Measurements from ENCODE around the gene GPR146.

GPR146 gene

DNA sequence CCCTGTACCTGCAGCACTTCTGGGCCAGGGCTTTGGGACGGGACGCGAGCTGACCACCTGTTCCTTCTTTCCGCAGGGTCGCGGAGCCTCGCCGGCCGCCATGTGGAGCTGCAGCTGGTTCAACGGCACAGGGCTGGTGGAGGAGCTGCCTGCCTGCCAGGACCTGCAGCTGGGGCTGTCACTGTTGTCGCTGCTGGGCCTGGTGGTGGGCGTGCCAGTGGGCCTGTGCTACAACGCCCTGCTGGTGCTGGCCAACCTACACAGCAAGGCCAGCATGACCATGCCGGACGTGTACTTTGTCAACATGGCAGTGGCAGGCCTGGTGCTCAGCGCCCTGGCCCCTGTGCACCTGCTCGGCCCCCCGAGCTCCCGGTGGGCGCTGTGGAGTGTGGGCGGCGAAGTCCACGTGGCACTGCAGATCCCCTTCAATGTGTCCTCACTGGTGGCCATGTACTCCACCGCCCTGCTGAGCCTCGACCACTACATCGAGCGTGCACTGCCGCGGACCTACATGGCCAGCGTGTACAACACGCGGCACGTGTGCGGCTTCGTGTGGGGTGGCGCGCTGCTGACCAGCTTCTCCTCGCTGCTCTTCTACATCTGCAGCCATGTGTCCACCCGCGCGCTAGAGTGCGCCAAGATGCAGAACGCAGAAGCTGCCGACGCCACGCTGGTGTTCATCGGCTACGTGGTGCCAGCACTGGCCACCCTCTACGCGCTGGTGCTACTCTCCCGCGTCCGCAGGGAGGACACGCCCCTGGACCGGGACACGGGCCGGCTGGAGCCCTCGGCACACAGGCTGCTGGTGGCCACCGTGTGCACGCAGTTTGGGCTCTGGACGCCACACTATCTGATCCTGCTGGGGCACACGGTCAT is 13.3 kb downstream of the GPR146 start:
- no peak for DNase-seq (ENCODE audit: low read depth)
- no peak overlapping the region for H3K4me3 ChIP-seq (ENCODE audit: control insufficient read depth, low read depth, low read length)
- TF ChIP-seq, protein P1, sequence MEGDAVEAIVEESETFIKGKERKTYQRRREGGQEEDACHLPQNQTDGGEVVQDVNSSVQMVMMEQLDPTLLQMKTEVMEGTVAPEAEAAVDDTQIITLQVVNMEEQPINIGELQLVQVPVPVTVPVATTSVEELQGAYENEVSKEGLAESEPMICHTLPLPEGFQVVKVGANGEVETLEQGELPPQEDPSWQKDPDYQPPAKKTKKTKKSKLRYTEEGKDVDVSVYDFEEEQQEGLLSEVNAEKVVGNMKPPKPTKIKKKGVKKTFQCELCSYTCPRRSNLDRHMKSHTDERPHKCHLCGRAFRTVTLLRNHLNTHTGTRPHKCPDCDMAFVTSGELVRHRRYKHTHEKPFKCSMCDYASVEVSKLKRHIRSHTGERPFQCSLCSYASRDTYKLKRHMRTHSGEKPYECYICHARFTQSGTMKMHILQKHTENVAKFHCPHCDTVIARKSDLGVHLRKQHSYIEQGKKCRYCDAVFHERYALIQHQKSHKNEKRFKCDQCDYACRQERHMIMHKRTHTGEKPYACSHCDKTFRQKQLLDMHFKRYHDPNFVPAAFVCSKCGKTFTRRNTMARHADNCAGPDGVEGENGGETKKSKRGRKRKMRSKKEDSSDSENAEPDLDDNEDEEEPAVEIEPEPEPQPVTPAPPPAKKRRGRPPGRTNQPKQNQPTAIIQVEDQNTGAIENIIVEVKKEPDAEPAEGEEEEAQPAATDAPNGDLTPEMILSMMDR (IDR thresholded peaks at IDR 0.05; ENCODE audit: control insufficient read depth, insufficient read depth, low read depth, low read length, missing control alignments), result no peak

DNA sequence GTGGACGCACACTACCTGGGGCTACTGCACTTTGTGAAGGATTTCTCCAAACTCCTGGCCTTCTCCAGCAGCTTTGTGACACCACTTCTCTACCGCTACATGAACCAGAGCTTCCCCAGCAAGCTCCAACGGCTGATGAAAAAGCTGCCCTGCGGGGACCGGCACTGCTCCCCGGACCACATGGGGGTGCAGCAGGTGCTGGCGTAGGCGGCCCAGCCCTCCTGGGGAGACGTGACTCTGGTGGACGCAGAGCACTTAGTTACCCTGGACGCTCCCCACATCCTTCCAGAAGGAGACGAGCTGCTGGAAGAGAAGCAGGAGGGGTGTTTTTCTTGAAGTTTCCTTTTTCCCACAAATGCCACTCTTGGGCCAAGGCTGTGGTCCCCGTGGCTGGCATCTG is 14.0 kb downstream of the GPR146 start:
- H3K4me3 ChIP-seq (ENCODE audit: control insufficient read depth, low read depth, low read length), result no peak overlapping the region
- no peak for DNase-seq (ENCODE audit: low read depth)
- TF ChIP-seq, protein P1 (IDR thresholded peaks at IDR 0.05; ENCODE audit: control insufficient read depth, insufficient read depth, low read depth, low read length, missing control alignments), result no peak

DNA sequence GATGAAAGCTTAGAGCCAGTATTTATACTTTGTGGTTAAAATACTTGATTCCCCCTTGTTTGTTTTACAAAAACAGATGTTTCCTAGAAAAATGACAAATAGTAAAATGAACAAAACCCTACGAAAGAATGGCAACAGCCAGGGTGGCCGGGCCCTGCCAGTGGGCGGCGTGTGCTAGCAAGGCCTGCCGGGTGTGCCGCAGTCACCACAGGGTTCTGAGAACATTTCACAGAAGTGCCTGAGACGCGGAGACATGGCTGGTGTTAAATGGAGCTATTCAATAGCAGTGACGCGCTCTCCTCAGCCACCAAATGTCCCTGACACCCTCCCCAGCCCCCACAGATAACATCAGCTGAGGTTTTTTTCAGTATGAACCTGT is 14.5 kb downstream of the GPR146 start:
- DNase-seq (ENCODE audit: low read depth), result no peak
- TF ChIP-seq, protein P1 (IDR thresholded peaks at IDR 0.05; ENCODE audit: control insufficient read depth, insufficient read depth, low read depth, low read length, missing control alignments), result no peak
- H3K4me3 ChIP-seq (ENCODE audit: control insufficient read depth, low read depth, low read length), result no peak overlapping the region

DNA sequence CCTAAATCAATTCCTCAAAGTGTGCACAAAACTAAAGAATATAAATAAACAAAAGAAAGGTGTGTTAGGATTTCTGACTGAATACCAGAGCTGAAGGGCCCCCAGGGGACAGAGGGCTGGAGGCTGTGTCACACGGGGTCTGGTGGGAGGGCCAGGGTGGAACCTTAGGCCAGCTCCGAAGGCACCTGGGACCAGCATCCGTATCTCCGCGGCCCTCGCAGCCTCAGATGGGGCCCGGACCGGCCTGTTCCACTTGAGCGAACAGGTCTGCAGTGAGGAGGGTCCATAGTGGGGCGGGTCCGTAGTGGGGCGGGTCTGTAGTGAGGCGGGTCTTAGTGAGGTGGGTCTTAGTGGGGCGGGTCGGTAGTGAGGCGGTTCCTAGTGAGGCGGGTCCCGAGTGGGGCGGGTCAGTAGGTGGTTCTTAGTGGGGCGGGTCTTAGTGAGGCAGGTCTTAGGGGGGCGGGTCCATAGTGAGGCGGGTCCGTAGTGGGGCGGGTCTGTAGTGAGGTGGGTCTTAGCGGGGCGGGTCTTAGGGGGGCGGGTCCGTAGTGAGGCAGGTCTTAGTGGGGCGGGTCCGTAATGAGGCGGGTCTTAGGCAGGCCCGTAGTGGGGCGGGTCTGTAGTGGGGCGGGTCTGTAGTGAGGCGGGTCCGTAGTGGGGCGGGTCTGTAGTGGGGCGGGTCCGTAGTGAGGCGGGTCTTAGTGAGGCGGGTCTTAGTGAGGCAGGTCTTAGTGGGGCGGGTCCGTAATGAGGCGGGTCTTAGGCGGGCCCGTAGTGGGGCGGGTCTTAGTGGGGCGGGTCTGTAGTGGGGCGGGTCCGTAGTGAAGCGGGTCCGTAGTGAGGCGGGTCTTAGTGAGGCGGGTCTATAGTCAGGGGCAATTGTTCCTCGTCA is 15.1 kb downstream of the GPR146 start:
- no peak overlapping the region for H3K4me3 ChIP-seq (ENCODE audit: control insufficient read depth, low read depth, low read length)
- TF ChIP-seq, protein P1 (IDR thresholded peaks at IDR 0.05; ENCODE audit: control insufficient read depth, insufficient read depth, low read depth, low read length, missing control alignments), result no peak
- DNase-seq (ENCODE audit: low read depth), result no peak

DNA sequence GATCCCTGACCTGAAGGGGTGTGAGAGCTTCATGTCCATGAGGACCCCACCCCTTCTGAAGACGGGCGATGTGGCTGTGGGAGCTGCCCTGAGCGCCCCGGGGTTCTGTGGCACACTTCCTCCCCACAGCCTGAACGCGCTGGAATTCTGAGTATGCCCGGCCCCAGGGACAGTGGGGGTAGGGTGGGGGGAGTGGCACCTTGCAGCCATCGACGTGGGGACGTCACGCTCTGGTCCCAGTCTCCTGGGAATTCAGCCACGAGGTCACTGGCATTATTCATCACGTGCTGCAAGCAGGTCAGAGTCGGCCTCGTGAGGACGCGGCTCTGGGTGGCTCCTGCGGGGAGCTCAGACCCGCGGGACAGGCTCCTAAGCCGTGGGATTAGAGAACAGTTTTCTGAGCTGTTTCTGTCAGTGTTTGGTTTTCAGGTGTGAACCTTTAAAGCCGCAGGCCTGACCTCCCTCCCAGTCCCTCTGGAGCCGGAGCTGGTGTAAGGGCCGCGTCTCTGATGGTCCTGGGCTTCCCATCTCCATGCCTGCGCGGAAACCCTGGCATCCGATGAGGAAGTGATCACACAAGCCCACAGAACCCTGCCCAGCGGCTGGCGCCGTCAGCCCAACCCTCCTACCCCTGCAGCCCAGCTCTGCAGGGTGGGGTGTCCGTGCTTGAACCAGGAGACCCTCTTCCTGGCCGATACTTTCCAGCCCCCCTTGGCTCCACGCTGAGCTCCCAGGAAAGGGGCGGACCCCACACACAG is 16.1 kb downstream of the GPR146 start:
- TF ChIP-seq, protein P1 (IDR thresholded peaks at IDR 0.05; ENCODE audit: control insufficient read depth, insufficient read depth, low read depth, low read length, missing control alignments), result no peak
- H3K4me3 ChIP-seq (ENCODE audit: control insufficient read depth, low read depth, low read length), result no peak overlapping the region
- no peak for DNase-seq (ENCODE audit: low read depth)

DNA sequence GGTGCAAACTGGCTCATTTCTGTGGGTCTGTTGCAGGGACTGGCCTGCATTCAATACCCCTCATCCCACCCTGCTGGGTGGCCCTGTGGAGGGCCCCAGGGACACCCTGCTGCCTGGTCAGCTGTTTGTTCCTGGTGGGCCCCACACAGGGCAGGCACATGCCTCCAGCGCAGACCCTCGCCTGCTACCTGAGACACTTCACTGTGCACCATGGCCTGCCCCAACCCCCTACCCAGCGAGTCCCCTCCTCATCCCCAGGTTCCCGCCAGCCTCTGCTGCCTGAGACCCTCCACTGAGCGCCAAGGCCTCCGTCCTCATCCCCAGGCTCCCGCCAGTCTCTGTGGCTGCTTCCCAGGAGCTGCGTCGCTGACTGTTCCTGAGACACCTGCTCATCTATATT is 16.8 kb downstream of the GPR146 start:
- TF ChIP-seq, protein P1 (IDR thresholded peaks at IDR 0.05; ENCODE audit: control insufficient read depth, insufficient read depth, low read depth, low read length, missing control alignments), result no peak
- no peak for DNase-seq (ENCODE audit: low read depth)
- H3K4me3 ChIP-seq (ENCODE audit: control insufficient read depth, low read depth, low read length), result no peak overlapping the region

All from AG09309 (cell line).